ENCODE results near the gene KCNJ9.

- TF ChIP-seq CTCF (IDR thresholded peaks at IDR 0.05; ENCODE audit: low read depth, low read length, missing input control) (no peak), HNF4A (conservative IDR thresholded peaks at IDR 0.05) (no peak), ATF3 (IDR thresholded peaks at IDR 0.05) (no peak), TAF1 (conservative IDR thresholded peaks at IDR 0.05) (no peak), RAD21 (IDR thresholded peaks at IDR 0.05) (no peak), JUND (IDR thresholded peaks at IDR 0.05) (no peak), YY1 (IDR thresholded peaks at IDR 0.05) (no peak), SP1 (IDR thresholded peaks at IDR 0.05) (no peak), MAX (IDR thresholded peaks at IDR 0.05) (no peak), EGR1 (IDR thresholded peaks at IDR 0.05; ENCODE audit: low read depth in 2 of 2) (no peak), GABPA (IDR thresholded peaks at IDR 0.05 in 1 of 2, conservative IDR thresholded peaks at IDR 0.05 in 1 of 2) (no peak)
- TF ChIP-seq, protein P1, sequence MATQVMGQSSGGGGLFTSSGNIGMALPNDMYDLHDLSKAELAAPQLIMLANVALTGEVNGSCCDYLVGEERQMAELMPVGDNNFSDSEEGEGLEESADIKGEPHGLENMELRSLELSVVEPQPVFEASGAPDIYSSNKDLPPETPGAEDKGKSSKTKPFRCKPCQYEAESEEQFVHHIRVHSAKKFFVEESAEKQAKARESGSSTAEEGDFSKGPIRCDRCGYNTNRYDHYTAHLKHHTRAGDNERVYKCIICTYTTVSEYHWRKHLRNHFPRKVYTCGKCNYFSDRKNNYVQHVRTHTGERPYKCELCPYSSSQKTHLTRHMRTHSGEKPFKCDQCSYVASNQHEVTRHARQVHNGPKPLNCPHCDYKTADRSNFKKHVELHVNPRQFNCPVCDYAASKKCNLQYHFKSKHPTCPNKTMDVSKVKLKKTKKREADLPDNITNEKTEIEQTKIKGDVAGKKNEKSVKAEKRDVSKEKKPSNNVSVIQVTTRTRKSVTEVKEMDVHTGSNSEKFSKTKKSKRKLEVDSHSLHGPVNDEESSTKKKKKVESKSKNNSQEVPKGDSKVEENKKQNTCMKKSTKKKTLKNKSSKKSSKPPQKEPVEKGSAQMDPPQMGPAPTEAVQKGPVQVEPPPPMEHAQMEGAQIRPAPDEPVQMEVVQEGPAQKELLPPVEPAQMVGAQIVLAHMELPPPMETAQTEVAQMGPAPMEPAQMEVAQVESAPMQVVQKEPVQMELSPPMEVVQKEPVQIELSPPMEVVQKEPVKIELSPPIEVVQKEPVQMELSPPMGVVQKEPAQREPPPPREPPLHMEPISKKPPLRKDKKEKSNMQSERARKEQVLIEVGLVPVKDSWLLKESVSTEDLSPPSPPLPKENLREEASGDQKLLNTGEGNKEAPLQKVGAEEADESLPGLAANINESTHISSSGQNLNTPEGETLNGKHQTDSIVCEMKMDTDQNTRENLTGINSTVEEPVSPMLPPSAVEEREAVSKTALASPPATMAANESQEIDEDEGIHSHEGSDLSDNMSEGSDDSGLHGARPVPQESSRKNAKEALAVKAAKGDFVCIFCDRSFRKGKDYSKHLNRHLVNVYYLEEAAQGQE (IDR thresholded peaks at IDR 0.05), result no peak
These were observed 5.9 kb downstream of the KCNJ9 start for GRCh38 chr1:160087118-160087662.

Measured in liver (tissue), 3 donors.